ENCODE measurements around the gene PHF5A.

Gene PHF5A

GRCh38 chr22:41425660-41426365, 42.7 kb downstream of the PHF5A start:
- no peak overlapping the region for H3K4me3 ChIP-seq (ENCODE audit: low read length)
- peaks cover 4% of the 10 kb centered on the region for H3K79me2 ChIP-seq (ENCODE audit: control insufficient read depth, low read length)

GRCh38 chr22:41418717-41419116, 49.8 kb downstream of the PHF5A start:
- no peaks in the 10 kb centered on the region for H3F3A ChIP-seq (ENCODE audit: control insufficient read depth, insufficient read depth)
- TF ChIP-seq CTCF (IDR thresholded peaks at IDR 0.05; ENCODE audit: low read depth, low read length, poor library complexity, severe bottlenecking) (no peak), EZH2phosphoT487 (IDR thresholded peaks at IDR 0.05; ENCODE audit: borderline replicate concordance, low read length) (no peak)
- no peak overlapping the region for H3K27ac ChIP-seq (ENCODE audit: low read depth, low read length)
- peaks cover 49% of the 10 kb centered on the region for H3K4me1 ChIP-seq (ENCODE audit: control insufficient read depth, low read length)
- H3K9me2 ChIP-seq (replicated peaks; ENCODE audit: control insufficient read depth, low read length), result no peaks in the 10 kb centered on the region
- H3K9me3 ChIP-seq (ENCODE audit: control insufficient read depth, insufficient read depth, low read length), result no peaks in the 10 kb centered on the region
- H3K36me3 ChIP-seq (ENCODE audit: control insufficient read depth, low read length), result peaks cover 34% of the 10 kb centered on the region
- H3K79me2 ChIP-seq (ENCODE audit: control insufficient read depth, low read length), result peaks cover 63% of the 10 kb centered on the region
- H3K27me3 ChIP-seq (ENCODE audit: control insufficient read depth, low read length), result no peaks in the 10 kb centered on the region
- no peaks in the 10 kb centered on the region for H4K20me1 ChIP-seq (ENCODE audit: control insufficient read depth, insufficient read depth, low read depth, low read length)
- H3K4me3 ChIP-seq (ENCODE audit: low read length), result no peak overlapping the region
- H3K4me2 ChIP-seq (ENCODE audit: low read length), result no peak overlapping the region

More at GRCh38 chr22:41425660-41426365, 42.7 kb downstream of the PHF5A start:
- Histone ChIP-seq H3K9me3 (ENCODE audit: control insufficient read depth, insufficient read depth, low read length) (no peaks in the 10 kb centered on the region), H4K20me1 (ENCODE audit: control insufficient read depth, insufficient read depth, low read depth, low read length) (no peaks in the 10 kb centered on the region), H3K27me3 (ENCODE audit: control insufficient read depth, low read length) (no peaks in the 10 kb centered on the region), H3F3A (ENCODE audit: control insufficient read depth, insufficient read depth) (peaks cover 8% of the 10 kb centered on the region; the same call in 1 of the 2 replicates), H3K4me2 (ENCODE audit: low read length) (no peak overlapping the region), H3K36me3 (ENCODE audit: control insufficient read depth, low read length) (peaks cover 29% of the 10 kb centered on the region), H3K9me2 (replicated peaks; ENCODE audit: control insufficient read depth, low read length) (no peaks in the 10 kb centered on the region), H3K4me1 (ENCODE audit: control insufficient read depth, low read length) (peaks cover 29% of the 10 kb centered on the region), H3K27ac (ENCODE audit: low read depth, low read length) (no peak overlapping the region)
- no peak for TF ChIP-seq CTCF (IDR thresholded peaks at IDR 0.05; ENCODE audit: low read depth, low read length, poor library complexity, severe bottlenecking)
- TF ChIP-seq EZH2phosphoT487 (IDR thresholded peaks at IDR 0.05; ENCODE audit: borderline replicate concordance, low read length), result no peak

- no peaks in the 10 kb centered on the region for H4K20me1 ChIP-seq (ENCODE audit: control insufficient read depth, insufficient read depth, low read depth, low read length)
- no peaks in the 10 kb centered on the region for H3F3A ChIP-seq (ENCODE audit: control insufficient read depth, insufficient read depth)
- peaks cover 70% of the 10 kb centered on the region for H3K79me2 ChIP-seq (ENCODE audit: control insufficient read depth, low read length)
- H3K36me3 ChIP-seq (ENCODE audit: control insufficient read depth, low read length), result peaks cover 31% of the 10 kb centered on the region
- TF ChIP-seq EZH2phosphoT487 (IDR thresholded peaks at IDR 0.05; ENCODE audit: borderline replicate concordance, low read length), result no peak
- TF ChIP-seq CTCF (IDR thresholded peaks at IDR 0.05; ENCODE audit: low read depth, low read length, poor library complexity, severe bottlenecking), result no peak
- no peak overlapping the region for H3K4me2 ChIP-seq (ENCODE audit: low read length)
- H3K4me3 ChIP-seq (ENCODE audit: low read length), result no peak overlapping the region
- H3K27me3 ChIP-seq (ENCODE audit: control insufficient read depth, low read length), result no peaks in the 10 kb centered on the region
- H3K27ac ChIP-seq (ENCODE audit: low read depth, low read length), result no peak overlapping the region
- peaks cover 49% of the 10 kb centered on the region for H3K4me1 ChIP-seq (ENCODE audit: control insufficient read depth, low read length)
- H3K9me3 ChIP-seq (ENCODE audit: control insufficient read depth, insufficient read depth, low read length), result no peaks in the 10 kb centered on the region
- no peaks in the 10 kb centered on the region for H3K9me2 ChIP-seq (replicated peaks; ENCODE audit: control insufficient read depth, low read length)
Measured at GRCh38 chr22:41417622-41418390, 50.7 kb downstream of the PHF5A start.

Measured in DOHH2 (cell line).